HG03558 (cell line): ENCODE measurements around the gene PTPRS.
"Not testable (repeated sequence)": the region's sequence is repeated elsewhere in the genome, so short reads cannot be mapped to it uniquely, and the experiment has no call there.

Experiments
- ATAC-seq: cut with Tn5 transposase; IDR thresholded peaks from one replicate; pipeline ENCODE4 v1.9.1; 2021; ENCODE audit warnings: moderate number of reproducible peaks; ENCODE audit not compliant: unreplicated experiment; ENCODE audit errors: extremely low read depth

PTPRS gene

DNA sequence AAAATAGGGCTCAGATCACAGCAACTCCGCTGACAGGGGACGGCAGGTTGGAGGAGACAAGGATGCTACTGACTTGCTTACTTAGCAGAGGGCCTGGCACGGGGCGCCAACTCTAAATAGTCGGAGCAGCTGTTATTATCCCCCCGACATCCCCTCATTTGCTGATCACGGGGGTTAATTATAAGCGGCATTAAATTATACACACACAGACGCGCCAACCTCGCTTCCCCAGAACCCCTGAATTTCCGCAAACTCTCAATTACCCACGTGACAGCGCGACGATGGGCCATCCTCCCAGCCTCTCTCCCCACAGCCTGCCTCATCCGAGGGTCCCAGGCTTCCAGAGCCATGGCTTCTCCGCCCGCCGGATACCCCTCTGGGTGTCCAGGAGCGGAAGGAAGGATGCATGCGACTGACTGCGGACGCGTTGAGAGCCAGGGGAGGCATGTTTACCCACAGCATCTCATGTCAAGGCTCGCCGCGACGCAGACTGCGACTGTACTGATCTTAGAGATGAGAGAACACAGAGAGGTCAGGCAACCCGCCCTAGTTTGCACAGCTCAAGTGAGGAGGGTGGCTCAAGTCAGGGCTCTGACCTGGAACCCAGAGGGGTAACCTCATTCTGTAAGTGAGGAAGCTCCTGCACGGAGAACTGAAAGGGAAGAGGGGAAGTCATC, 5.7 kb downstream of the PTPRS start:
- no peak for ATAC-seq

DNA sequence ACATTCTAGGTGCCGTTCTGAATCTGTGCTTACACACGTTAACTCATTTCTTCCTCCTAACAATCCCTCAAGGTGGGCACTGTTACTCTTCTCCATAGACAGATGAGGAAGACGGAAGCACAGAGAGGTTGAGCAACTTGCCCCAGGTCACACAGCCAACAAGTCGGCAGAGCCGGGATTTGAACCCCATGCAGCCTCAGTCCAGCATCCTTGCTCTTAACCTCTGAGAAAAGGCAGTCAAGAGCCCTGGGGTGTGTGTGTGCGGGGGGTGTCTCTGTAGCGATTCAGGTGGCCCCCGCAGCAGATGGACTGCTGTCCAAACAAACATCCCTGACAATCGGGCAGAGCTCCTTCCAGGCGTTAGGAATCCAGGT, 6.3 kb downstream of the PTPRS start:
- no peak for ATAC-seq

DNA sequence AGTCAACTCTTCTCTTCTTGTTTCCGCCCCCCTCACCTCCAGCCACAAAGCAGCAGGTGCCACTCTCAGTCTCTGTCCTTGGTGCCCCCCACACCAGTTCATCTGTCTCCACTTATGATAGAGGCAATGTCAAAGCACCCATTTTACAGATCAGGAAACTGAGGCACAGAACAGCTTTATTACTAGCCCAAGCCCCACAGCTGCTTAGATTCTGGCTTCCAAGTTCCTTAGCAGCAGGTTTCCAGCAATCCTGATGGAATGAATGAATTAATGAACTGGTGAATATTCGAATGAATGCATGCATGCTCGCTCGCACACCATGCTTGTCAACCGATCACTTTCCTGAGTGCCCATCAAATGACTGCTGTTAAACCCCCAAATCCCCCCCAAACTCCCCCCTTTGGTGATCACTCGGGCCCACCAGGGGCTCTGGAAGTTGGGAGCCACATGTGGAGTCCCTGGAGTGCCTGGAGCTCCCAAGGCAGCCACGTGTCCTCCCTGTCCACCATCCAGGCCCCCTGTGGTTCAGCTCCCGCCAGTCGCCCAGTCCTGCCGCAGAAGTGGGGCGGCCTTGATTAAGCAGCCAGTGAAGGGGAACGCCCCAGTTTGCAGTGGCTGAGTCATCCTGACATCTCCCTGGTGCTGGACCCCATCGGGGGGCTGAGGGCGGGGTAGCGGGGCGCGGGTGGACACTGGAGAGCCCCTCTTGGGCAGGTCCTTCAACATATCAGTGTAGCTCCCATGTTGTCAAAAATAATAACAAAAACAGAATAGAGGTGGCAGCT, 6.8 kb downstream of the PTPRS start:
- no peak for ATAC-seq

DNA sequence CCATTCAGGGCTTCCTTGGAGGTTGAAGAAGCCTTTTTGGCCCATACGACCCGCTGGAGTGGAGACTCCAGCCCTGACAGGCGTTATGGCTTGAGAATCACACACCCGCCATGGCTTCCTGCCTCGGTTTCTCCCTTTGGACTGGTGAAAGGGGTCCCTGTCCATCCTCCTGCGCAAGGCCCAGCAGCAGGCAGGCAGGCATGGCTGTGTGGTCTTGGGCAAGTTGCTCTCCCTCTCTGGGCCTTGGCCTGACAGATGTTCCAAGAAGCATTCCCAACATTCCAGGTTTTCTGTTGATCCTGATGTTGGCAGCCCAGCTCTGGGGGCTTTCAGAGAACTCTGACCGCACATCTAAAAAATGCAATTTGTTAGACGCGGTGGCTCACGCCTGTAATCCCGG, 8.1 kb downstream of the PTPRS start:
- ATAC-seq: no peak

DNA sequence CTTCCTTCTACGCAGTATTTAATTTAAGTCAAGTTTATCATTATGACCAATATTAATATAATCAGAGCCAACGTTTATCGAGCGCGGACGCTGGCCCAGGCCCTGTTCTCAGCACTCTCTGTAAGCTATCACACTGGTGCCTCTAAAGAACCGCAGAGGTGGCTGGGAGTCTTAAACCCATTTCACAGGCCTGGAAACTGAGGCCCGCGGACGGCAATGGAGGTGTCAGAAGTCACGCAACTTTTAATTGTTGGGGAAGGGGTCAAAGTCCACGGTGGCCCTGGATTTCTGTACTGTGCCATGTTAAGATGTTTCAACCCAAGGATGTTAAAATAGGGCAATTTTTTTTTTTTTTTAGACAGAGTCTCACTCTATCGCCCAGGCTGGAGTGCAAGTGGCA, 8.8 kb downstream of the PTPRS start:
- no peak for ATAC-seq

DNA sequence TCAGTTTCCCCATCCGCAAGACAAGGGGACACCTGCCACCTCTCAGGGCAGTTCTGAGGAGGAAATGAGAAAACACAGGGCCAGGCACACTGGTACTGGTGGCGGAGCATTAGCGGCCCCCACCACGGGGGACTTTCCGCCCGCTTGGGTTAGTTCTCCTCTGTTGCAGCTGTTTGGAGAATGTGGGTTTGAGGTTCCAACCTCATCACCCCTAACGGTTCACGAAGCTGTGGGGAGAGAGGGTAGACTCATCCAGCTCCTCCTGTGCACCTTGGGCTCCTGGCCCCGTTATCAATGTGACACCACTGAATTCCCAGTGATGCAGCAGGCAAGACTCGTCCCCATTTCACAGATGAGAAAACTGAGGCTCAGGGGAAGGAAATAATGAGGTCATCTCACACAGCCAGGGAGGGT, 10.3 kb downstream of the PTPRS start:
- no peak for ATAC-seq

DNA sequence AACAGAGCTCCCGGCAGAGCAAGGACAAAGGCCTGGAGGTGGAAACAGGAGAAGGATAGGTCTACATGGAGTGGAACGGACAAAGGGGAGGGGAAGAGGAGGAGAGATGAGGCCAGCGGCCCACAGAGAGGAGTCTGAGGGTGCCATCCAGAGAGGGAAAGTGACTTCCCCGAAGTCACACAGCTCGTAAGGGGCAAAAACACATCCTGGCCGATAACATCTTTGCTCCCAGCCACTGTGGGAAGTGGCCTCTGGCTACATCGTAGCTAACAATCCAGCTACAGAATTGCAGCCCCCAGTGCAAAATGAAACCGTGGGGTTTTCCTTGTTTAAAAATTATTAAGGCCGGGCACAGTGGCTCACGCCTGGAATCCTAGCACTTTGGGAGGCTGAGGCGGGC, 11.5 kb downstream of the PTPRS start:
- ATAC-seq: no peak

DNA sequence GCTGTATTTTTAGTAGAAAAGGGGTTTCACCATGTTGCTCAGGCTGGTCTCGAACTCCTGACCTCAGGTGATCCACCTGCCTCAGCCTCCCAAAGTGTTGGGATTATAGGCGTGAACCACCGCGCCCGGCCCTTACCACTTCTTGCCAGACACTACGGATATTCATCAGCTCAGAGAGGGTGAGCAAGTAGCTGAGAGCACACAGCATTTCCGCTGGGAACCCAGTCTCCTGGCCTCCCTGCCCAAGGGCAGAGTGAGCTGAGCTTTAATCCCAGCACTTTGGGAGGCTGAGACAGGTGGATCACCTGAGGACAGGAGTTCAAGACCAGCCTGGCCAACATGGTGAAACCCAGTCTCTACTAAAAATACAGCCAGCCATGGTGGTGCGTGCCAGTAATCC, 12.2 kb downstream of the PTPRS start:
- not testable (repeated sequence) for ATAC-seq

DNA sequence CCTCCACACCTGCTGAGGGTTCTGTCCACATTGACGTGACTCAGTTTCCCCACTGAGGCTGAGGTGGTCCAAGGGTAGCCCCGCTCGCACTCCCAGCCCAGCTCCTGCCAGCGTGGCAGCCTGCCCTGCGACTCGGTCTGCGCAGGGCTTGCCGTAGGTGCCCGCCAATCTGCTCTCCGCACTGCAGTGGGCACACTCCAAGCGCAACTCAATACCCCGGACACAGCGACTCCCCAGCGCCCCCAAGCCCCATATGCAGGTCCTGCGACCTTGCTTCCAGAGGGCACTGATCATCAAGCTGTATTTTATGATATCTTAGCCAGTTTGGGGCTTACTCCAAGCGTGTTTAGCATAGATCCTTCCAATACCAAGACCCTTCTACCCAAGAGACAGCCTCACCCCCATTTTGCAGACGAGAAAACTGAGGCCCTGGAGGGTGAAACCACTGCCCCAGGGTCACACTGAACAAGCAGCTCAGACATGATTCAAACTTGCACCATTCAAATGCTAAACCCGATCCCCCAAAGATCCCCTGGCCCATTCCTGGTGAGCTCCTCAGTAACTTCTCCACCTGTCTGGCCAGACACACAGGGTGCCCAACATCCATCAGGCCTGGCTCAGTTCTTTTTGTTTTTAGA, 13.5 kb downstream of the PTPRS start:
- no peak for ATAC-seq

DNA sequence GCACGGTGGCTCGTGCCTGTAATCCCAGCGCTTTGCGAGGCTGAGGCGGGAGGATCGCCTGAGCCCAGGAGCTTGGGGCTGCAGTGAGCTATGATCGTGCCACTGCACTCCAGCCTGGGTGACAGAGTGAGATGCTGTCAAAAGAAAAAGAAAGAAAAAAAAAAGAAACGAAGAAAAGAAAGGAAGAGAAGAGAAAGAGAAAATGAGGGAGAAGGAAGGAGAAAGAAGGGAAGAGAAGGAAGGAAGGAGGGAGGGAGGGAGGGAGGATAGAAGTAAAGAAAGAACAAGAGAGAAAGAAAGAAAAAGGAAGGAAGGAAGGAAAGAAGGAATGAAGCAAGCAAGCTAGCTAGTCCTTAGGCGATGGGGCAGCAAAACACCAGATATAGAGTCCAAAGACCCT, 14.1 kb downstream of the PTPRS start:
- ATAC-seq: no peak

DNA sequence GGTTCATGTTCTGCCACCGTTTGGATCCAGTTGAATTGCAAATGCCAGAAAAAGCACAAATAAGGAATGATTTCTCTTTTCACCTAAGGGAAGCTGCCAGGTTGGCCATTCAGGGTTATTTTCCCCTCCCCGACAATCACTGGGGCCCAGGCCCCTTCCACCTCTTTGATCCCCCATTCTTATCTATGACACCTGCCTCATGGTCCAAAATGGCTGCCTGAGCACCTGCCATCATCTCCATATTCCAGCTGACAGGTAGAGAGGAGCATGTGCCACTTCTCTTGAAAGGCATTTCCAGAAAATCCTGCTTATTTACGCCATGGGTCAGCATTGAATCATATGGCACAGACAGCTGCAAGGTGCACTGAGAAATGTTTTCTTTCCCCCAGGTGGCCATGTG, 15.7 kb downstream of the PTPRS start:
- ATAC-seq: no peak

DNA sequence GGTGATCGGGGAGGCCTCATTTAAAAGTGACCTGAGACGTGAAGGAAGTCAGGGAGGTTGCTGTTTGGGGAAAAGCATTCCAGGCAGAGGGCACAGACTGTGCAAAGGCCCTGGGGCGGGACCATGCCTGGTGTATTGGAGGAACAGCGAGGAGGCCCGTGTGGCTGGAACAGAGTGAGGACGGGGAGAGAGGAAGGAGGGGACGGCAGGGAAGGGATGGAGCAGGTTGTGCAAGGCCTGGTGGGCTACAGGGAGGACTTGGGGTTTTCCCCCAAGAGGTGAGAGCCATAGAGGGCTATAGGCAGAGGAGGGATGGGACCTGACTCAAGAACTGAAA, 17.2 kb downstream of the PTPRS start:
- no peak for ATAC-seq

DNA sequence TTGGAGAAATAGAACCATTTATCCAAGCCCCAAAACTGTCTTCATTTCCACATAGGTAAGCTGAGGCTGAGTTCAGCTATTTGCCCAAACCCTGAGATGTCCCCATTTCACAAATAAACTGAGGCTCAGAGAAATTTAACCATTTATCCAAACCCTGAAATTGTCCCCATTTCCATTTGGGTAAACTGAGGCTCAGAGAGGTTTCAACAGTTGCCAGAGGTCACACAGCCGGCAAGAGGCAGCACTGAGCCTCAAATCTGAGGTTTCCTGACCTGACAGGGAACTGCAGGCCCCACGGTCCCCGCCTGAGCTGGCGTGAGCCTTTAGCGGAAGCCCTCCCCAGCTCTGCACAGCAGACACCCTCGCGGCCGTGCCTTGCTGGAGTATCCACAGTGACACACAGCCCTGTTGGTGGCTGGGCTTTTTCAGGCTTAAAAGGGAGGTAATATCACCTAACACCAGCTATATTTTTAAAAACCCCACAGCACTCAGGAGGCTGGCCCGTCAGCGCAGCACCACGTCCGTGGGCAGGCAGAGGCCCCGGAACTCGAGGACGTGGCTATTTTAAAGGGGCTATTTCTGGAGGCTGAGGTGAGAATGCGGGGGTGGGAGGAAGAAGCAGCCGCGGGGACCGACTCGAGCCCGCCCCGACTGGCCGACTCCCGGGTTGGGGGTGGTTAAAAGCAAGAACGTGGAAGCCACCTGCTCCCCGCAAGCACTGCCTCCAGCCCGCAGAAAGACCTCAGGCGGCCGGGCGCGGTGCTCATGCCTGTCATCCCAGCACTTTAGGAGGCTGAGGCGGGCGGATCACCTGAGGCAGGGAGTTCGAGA, 18.5 kb downstream of the PTPRS start:
- no peak for ATAC-seq

DNA sequence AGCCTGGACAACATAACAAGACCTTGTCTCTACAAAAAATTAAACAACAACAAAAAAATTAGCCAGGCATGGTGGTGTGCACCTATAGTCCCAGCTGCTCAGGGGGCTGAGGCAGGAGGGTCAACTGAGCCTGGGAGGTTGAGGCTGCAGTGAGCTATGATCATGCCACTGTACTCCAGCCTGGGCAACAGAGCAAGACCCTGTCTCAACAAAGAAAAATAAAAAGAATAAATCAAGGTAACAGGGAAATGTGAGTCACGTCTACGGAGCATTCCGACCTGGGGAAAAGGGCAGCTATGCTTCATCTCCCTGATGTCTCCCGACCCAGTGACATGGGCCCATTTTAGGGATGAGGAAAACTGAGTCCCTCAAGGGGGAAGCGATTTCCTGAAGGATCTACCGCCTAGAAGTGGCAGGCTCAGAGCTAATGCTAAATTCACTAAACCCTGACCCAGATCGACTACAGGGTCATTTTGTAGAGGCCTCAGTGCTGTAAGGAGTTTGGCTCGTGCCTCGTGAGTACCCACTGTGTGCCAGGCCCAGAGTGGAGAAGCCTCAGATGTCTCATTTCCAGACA, 19.5 kb downstream of the PTPRS start:
- no peak for ATAC-seq

DNA sequence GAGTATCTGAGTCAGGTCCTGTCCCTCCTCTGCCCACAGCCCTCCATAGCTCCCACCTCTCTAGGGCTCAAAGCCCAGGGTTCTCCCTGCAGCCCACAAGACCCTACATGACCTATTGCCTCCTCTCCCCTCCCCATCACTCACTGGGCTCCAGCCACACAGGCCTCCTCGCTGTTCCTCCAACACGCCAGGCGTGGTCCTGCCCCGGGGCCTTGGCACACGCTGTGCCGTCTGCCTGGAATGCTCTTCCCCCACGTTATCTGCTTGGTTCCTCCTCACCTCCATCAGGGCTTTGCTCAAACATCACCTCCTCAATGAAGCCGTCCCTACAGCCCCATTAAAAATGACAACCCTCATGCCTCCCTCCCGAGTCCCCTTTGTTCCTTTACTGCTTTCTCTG, 21.1 kb downstream of the PTPRS start:
- no peak for ATAC-seq

DNA sequence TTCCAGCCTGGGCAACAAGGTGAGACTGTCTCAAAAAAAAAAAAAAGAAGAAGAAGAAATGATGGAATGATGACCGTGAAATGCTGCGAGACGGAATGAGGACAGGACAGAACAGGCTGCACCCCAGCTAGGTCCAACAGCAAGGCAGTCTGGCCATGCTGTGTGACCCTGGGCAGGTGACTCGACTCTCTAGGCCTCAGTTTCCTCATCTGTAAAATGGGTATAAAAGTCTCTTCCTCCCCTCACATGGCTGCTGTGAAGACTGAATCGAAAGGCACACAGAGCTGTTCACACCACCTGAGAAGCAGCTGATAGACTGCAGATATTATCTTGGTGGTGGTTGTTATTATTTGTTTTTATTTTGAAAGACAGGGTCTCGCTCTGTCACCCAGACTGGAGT, 22.3 kb downstream of the PTPRS start:
- ATAC-seq: no peak

DNA sequence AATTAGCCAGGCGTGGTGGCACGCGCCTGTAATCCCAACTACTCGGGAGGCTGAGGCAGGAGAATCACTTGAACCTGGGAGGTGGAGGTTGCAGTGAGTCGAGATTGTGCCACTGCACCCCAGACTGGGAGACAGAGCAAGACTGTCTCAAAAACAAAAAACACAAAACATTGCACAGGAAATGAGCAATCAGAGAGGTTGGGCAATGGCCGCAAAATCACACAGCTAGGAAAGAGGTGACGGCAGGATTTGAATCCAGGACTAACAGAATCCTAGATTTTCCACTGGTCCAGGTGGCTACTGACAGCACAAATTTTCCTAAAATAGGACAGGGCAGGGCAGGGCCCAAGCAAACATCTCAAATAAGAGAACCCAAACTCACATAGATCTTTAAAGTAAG, 23.3 kb downstream of the PTPRS start:
- no peak for ATAC-seq

DNA sequence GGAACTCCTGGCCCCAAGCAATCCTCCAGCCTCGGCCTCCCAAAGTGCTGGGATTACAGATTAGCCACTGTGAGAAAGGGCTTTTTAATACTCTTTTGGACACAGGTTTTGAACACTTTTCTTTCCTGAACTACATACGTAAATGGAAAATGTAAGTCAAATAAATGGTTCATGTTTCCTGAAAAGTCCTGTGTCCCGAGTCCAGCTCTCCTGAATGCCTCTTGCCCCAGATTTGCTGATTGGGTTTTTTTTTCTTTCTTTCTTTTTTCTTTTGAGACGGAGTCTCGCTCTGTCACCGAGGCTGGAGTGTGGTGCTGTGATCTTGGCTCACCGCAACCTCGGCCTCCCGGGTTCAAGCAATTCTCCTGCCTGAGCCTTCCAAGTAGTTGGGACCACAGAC, 24.5 kb downstream of the PTPRS start:
- no peak for ATAC-seq

DNA sequence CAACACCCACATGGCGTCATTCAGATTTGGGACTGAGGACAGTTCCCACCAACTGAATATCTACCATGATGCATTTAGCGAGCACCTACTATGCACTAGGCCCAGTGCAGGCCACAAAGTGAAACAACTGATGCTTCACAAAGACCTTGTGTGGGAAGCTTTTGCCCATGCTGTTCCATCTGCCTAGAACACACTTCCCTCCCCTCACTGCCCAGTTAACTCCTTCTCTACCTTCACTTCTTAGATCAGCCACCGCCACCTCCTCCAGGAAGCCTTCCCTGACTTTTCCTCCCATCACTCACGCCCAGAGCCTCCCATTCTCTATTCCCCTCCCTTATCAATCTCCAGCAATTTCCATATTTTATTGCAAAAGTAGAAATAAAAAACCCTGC, 25.7 kb downstream of the PTPRS start:
- ATAC-seq: no peak

DNA sequence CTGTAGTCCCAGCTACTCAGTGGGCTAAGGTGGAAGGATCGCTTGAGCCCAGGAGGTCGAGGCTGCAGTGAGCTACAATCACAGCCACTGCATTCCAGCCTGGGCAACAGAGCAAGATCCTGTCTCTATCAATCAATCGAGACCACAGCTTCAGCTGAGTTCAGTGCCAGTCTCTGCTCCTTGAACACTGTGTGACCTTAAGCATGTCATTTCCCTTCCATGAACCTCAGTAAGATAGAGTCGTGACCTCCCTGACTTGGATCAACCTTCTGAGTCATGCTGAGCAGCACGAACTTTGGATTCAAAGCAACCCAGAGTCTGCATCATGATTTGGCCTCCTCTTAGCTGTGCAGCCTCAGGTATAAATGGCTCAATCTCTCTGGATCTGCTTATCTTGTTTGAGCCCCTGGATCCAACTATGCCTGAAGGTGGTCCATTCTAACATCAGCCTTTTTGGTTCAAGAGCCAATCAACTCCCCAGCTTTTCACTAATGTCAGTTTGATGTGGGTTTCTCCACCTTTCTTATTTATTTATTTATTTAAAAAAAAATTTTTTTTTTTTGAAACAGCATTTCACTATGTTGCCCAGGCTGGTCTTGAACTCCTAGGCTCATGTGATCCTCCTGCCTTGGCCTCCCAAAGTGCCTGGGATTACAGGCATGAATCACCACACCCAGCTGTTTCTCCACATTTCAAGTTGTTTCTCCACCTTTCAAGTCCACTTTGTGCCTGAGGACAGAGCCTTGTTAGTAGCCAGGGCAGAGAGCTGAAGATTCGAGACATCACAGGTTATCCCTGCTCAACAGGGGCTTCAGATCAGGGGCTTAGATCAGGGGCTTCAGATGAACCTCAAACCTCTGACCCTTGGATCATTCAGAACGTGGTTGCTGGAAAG, 26.4 kb downstream of the PTPRS start:
- no peak for ATAC-seq
